ENCODE data around the gene ELL. TPM values are rescaled to one million over a fixed set of nuclear protein-coding genes. Genes with fewer than 3 reads are reported as not detected.

Gene ELL
- total and polyA plus RNA-seq, 9 of the 15 experiments (the other 6 are each of a cell fraction or from before 2014, with no cell fraction given): 0.24 to 22.5 (median 4.1) TPM

DNA sequence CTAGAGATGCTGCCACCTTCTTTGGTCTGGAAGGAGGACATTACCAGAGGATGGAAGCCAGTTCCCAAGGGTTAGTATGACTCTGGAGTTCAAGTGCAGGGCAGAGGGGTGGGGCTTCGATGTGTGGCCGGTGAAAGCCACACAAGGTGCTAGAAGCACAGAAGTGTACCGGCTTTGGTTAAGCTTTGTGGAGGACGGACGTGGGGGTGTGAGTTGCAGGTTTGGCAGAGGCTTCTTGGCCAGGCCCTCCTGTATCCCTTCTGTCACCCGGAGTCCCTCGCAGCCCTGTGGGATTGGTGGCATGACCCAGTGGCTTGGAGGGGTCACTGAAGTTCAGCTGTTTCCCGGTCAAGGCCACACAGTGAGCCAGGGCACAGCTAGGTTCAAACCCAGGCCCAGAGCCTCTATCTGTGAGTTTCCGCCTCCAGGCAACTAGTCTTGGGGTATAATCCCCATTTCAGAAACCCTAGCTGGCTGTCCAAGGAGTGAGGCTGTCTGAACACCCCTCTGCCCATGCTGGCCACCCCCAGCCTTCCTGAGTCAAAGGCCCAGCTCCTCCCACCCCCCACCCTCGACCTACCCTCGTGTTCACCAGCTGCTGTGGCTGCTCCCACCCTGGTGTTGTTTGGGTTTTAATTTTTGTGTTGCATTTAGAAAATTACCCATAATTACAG lies 107.2 kb downstream of the ELL start (continued):
- TF ChIP-seq, protein P1, sequence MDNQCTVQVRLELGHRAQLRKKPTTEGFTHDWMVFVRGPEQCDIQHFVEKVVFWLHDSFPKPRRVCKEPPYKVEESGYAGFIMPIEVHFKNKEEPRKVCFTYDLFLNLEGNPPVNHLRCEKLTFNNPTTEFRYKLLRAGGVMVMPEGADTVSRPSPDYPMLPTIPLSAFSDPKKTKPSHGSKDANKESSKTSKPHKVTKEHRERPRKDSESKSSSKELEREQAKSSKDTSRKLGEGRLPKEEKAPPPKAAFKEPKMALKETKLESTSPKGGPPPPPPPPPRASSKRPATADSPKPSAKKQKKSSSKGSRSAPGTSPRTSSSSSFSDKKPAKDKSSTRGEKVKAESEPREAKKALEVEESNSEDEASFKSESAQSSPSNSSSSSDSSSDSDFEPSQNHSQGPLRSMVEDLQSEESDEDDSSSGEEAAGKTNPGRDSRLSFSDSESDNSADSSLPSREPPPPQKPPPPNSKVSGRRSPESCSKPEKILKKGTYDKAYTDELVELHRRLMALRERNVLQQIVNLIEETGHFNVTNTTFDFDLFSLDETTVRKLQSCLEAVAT (IDR thresholded peaks at IDR 0.05): no peak; a peak in 1 of 4 replicates
- TF ChIP-seq RBM34 (IDR thresholded peaks at IDR 0.05; ENCODE audit: borderline replicate concordance, insufficient read depth, low read length) (no peak), HNRNPL (IDR thresholded peaks at IDR 0.05; ENCODE audit: low read depth, low read length) (no peak), ZNF232 (CRISPR knock-in tag; IDR thresholded peaks at IDR 0.05) (no peak), MAFK (IDR thresholded peaks at IDR 0.05; ENCODE audit: low read length) (no peak), SP2 (IDR thresholded peaks at IDR 0.05; ENCODE audit: extremely low read depth, low read depth, low read length, poor library complexity, severe bottlenecking) (no peak), KLF1 (tag; IDR thresholded peaks at IDR 0.05) (no peak), TAL1 (IDR thresholded peaks at IDR 0.05) (no peak), DDX20 (tag; IDR thresholded peaks at IDR 0.05; ENCODE audit: low read depth) (no peak), CHCHD3 (CRISPR knock-in tag; IDR thresholded peaks at IDR 0.05) (no peak), ZNF311 (CRISPR knock-in tag; IDR thresholded peaks at IDR 0.05) (no peak), FOXK2 (conservative IDR thresholded peaks at IDR 0.05 in 1 of 2, IDR thresholded peaks at IDR 0.05 in 1 of 2; ENCODE audit: low read depth in 2 of 2) (no peak), CC2D1A (IDR thresholded peaks at IDR 0.05) (no peak), ZSCAN29 (IDR thresholded peaks at IDR 0.05) (no peak), BCL6 (CRISPR knock-in tag; IDR thresholded peaks at IDR 0.05) (no peak), ZFP30 (CRISPR knock-in tag; IDR thresholded peaks at IDR 0.05; ENCODE audit: borderline replicate concordance) (no peak), NCOA1 (IDR thresholded peaks at IDR 0.05; ENCODE audit: low read depth) (no peak), POLR3G (IDR thresholded peaks at IDR 0.05; ENCODE audit: extremely low read depth, insufficient read length, insufficient replicate concordance) (no peak), SMARCA4 (IDR thresholded peaks at IDR 0.05) (no peak), NFIC (IDR thresholded peaks at IDR 0.05) (no peak), HDAC3 (IDR thresholded peaks at IDR 0.05; ENCODE audit: borderline replicate concordance, partially characterized antibody) (no peak), HDAC8 (tag; IDR thresholded peaks at IDR 0.05) (0 out of 2 replicates have a peak, but pooled peaks have one; percentile 48), ARHGAP35 (IDR thresholded peaks at IDR 0.05; ENCODE audit: partially characterized antibody) (no peak)
- TF ChIP-seq, protein P2, sequence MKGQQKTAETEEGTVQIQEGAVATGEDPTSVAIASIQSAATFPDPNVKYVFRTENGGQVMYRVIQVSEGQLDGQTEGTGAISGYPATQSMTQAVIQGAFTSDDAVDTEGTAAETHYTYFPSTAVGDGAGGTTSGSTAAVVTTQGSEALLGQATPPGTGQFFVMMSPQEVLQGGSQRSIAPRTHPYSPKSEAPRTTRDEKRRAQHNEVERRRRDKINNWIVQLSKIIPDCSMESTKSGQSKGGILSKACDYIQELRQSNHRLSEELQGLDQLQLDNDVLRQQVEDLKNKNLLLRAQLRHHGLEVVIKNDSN (CRISPR knock-in tag; IDR thresholded peaks at IDR 0.05): 0 out of 2 replicates have a peak, but pooled peaks have one; percentile 6
- TF ChIP-seq, protein P3, sequence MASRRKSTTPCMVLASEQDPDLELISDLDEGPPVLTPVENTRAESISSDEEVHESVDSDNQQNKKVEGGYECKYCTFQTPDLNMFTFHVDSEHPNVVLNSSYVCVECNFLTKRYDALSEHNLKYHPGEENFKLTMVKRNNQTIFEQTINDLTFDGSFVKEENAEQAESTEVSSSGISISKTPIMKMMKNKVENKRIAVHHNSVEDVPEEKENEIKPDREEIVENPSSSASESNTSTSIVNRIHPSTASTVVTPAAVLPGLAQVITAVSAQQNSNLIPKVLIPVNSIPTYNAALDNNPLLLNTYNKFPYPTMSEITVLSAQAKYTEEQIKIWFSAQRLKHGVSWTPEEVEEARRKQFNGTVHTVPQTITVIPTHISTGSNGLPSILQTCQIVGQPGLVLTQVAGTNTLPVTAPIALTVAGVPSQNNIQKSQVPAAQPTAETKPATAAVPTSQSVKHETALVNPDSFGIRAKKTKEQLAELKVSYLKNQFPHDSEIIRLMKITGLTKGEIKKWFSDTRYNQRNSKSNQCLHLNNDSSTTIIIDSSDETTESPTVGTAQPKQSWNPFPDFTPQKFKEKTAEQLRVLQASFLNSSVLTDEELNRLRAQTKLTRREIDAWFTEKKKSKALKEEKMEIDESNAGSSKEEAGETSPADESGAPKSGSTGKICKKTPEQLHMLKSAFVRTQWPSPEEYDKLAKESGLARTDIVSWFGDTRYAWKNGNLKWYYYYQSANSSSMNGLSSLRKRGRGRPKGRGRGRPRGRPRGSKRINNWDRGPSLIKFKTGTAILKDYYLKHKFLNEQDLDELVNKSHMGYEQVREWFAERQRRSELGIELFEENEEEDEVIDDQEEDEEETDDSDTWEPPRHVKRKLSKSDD (conservative IDR thresholded peaks at IDR 0.05; ENCODE audit: low read length): no peak
- TF ChIP-seq, protein P4, sequence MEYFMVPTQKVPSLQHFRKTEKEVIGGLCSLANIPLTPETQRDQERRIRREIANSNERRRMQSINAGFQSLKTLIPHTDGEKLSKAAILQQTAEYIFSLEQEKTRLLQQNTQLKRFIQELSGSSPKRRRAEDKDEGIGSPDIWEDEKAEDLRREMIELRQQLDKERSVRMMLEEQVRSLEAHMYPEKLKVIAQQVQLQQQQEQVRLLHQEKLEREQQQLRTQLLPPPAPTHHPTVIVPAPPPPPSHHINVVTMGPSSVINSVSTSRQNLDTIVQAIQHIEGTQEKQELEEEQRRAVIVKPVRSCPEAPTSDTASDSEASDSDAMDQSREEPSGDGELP (CRISPR knock-in tag; IDR thresholded peaks at IDR 0.05; ENCODE audit: borderline replicate concordance): no peak; the same call in 1 of the 2 replicates
